NCI-H345 (cell line): ENCODE data around the gene SMARCD3.

Experiments used
- DNase-seq: peaks from one replicate; lab custom pipeline; 2025; lab: John Stamatoyannopoulos, UW

Gene SMARCD3

DNA sequence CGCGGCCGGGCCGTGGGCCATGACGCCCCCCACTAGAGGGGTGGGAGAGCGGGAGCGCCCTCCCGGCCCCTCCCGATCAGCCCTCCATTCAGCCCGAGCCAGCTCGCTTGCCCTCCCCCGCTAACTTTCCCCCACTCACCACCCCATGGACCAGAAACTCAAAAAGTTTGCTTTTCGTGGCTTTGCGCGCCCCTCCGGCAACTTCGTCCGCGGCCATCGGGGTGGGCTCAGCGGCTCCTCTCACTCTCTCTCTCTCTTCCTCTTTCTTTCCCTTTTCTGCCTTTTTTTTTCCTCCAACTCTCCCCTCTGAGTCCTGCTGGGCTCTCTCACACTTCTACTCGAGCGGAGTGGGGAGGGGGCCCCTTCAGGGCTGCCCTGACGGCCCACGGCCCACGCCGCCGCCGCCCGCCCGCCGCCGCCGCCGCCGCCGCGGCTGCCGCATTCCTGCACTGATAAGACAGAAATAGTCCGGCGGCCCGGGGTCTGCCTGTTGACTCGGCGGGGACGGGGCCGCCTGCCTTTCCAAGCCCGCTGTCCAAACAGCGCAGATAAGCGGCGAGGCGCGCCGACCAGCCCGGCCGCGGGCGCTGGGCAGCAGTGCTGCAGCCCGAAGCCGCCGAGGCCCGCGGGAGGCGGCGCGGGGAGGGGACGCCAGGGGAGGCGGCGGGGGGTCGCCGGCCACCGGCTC lies at the start of gene SMARCD3:
Gene SMARCD3 (minus strand): TSS at position 349 of the 688 bp plus-strand sequence. CDS start 132 bp downstream, at position 217.
- DNase-seq = peak; percentile 51

- no peak for DNase-seq
Observed at GRCh38 chr7:151296202-151296992, 47.9 kb upstream of the SMARCD3 start.

DNA sequence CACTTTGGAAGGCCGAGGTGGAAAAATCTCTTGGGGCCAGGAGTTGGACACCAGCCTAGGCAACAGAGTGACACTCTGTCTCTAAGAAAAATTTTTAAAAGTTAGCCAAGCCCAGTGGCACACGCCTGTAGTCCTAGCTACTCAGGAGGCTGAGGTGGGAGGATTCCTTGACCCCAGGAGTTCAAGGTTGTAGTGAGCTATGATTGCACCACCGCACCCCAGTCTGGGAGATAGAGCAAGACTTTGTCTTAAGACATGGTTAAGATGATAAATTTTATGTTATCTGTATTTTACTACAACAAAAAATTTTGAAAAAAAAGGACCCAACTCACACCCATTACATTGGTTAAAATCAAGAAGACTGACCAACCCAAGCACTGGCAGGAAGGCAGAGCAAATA lies 44.4 kb upstream of the SMARCD3 start:
- no peak for DNase-seq

- no peak for DNase-seq
Observed at GRCh38 chr7:151291206-151291605, 42.7 kb upstream of the SMARCD3 start.

DNA sequence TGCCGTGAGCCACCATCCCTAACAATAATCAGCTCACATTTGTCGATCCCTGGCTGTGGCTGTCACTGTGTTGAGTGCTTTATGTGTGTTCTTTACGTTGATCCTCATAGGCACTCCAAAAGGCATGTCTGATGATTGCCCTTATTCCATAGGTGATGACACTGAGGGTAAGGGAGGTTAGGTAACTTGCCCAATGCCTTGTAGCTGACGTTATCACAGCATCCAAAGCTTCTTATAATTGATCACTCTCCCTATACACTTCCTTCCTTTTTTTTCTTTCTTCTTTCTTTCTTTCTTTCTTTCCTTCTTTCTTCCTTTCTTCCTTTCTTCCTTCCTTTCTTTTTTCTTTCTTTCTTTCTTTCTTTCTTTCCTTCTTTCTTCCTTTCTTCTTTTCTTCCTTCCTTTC lies 41.9 kb upstream of the SMARCD3 start:
- DNase-seq = no peak

DNA sequence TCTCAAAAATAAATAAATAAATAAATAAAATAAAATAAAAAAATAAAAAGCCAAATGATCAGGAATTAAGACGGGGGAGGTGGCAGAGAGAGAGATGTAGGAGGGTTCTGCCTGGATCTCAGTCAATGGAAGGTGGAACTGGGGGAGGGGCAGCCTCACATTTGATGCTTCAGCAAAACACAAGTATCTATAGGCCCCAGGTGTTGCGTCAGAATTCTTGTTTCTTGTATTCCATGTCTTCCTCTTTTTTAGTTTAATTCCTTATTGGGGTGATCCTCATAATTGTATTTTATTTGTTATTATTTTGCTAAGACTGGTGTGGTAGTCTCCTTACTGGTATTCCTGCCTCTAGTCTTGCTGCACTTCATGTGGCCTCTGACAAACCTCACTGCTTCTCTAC lies 41.4 kb upstream of the SMARCD3 start:
- DNase-seq = no peak

DNA sequence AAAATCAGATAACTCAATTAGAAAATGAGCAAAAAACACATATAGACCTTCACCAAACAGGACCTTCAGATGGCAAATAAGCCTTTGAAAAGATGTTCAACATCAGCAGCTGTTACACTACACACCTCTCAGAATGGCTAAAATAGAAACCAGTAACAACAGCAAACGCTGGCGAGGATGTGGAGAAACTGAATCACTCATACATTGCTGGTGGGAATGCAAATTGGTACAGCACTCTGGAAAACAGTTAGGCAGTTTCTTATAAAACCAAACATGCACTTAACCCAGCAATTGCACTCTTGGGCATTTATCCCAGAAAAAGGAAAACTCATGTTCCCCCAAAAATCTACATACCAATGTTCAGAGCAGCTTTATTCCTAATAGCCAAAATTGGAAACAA lies 37.7 kb upstream of the SMARCD3 start:
- DNase-seq = no peak

DNA sequence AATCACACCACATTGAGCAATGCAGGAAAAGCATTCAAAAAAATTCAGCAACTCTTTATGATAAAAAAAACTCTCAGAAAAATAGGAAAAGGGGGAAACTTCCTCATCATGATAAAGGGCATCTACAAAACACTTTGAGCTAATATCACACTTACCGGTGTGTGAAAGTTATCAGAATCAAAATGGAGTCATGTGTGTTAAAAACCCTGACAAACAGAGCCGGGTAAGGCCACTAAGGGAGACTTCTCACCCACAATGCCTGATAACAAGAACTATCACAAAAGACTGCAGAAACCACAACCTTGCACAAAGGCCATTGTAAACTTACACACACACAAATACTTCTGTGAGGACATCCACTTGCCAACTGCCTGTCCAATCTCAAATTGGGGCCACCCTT lies 34.8 kb upstream of the SMARCD3 start:
- DNase-seq = no peak

GRCh38 chr7:151282111-151282510 lies 33.6 kb upstream of the SMARCD3 start:
- no peak for DNase-seq

DNA sequence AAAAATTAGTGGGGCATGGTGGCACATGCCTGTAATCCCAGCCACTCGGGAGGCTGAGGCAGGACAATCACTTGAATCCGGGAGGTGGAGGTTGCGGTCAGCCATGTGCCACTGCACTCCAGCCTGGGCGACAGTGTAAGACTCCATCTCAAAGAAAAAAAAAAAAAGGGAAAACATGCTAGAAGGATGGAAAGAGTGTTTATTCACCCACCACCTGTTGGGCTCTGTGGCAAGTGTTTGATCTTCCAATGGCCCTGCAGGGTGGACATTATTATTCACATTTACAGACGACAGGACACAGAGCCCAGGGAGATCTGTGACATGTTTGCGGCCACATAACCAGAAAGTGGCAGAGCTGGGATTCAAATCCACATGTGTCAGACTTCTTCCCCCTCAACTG lies 33.2 kb upstream of the SMARCD3 start:
- DNase-seq = no peak

DNA sequence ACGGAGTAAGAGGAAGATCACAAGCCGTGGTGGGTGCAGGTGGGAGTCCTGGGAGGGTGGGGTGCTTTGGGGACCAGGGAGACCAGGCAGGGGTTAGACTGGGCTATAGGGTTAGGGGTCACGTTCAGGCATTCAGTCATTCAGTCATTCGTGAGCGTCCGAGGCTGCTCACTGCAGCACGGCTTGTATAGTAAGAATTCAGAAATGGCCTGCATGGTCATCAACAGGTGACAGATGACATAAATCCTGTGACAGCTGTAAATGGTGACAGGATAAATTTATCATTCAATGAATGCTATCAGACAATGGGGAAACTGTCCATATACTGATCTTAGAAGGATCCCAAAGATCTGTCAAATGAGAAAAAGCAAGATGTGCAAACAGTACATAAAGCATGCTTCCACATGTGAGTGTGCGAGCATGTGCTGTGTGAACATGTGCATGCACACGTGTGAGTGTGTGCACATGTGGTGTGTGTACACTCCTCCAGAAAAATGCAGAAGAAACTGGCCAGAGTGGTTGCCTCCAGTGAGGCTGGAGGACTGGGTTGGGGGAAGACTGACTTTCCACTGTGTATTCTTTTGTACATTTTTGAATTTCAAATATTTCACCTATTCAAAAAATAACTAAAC lies 32.0 kb upstream of the SMARCD3 start:
- no peak for DNase-seq

GRCh38 chr7:151279868-151280267 lies 31.4 kb upstream of the SMARCD3 start:
- no peak for DNase-seq

GRCh38 chr7:151278949-151279348 lies 30.5 kb upstream of the SMARCD3 start:
- DNase-seq = no peak

DNA sequence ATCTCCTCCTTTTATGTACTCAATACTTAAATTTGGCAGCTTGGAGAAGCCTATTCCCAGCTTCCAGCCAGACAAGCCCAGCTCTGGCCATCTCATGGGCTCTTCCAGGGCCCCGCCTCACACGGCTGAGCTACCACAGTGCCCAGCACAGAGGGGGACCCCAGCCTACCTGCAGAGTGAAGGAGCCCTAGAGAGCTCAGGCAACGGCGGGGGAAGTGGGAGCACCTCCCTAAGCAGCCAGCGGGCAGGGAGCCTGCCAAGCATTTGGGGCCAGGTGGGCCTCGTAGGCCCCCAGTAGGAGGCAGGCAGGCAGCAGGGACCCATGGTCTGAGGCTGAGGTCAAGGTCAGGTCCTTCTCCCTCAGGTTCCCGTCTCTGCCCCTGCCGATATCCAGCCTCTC lies 29.1 kb upstream of the SMARCD3 start:
- DNase-seq = no peak

- peak; percentile 69 for DNase-seq
Observed at GRCh38 chr7:151276666-151277590, 28.4 kb upstream of the SMARCD3 start.

- DNase-seq = peak; percentile 39
Observed at GRCh38 chr7:151275813-151276577, 27.5 kb upstream of the SMARCD3 start.

GRCh38 chr7:151274936-151275812 lies 26.7 kb upstream of the SMARCD3 start:
- DNase-seq = no peak

GRCh38 chr7:151274396-151274795 lies 25.9 kb upstream of the SMARCD3 start:
- DNase-seq = no peak

GRCh38 chr7:151273651-151274390 lies 25.3 kb upstream of the SMARCD3 start:
- no peak for DNase-seq
